Subcutaneous abdominal adipose tissue (tissue), 5 donors: ENCODE results near the gene TREH.
A peak's percentile ranks its signal among the peaks of the same experiment; 100 is the strongest.

Source experiments
- H3K27ac ChIP-seq: one replicate; pipeline ENCODE4 v1.7.0; 2013; ENCODE audit warnings: low read depth, mild to moderate bottlenecking, inconsistent platforms, low read length, moderate library complexity
- H3K27me3 ChIP-seq, 5 donors: one replicate each; pipeline ENCODE4 v1.7.0; 2013; ENCODE audit warnings: low read length in 5 of 5, inconsistent platforms in 1 of 5; ENCODE audit not compliant: control insufficient read depth in 5 of 5, insufficient read depth in 4 of 5
- H3K36me3 ChIP-seq, 5 donors: one replicate each; pipeline ENCODE4 v1.7.0; 2013; ENCODE audit warnings: low read length in 5 of 5; ENCODE audit not compliant: control insufficient read depth in 5 of 5, insufficient read depth in 5 of 5
- H3K4me1 ChIP-seq, 5 donors: one replicate each; pipeline ENCODE4 v1.7.0; 2013; ENCODE audit warnings: low read length in 5 of 5, mild to moderate bottlenecking in 3 of 5, moderate library complexity in 1 of 5; ENCODE audit not compliant: control insufficient read depth in 5 of 5, insufficient read depth in 5 of 5
- H3K4me3 ChIP-seq, 5 donors: one replicate each; pipeline ENCODE4 v1.7.0; 2013; ENCODE audit warnings: low read length in 5 of 5, low read depth in 1 of 5
- H3K9ac ChIP-seq, 5 donors: one replicate each; pipeline ENCODE4 v1.7.0; 2013; ENCODE audit warnings: low read length in 5 of 5, mild to moderate bottlenecking in 4 of 5, moderate library complexity in 3 of 5
- H3K9me3 ChIP-seq, 5 donors: one replicate each; pipeline ENCODE4 v1.7.0; 2013; ENCODE audit warnings: low read length in 5 of 5; ENCODE audit not compliant: control insufficient read depth in 5 of 5
- donor health status: healthy.
- donor health status: healthy.
- donor health status: healthy.
- donor health status: healthy.
- donor health status: healthy.

Gene TREH

DNA sequence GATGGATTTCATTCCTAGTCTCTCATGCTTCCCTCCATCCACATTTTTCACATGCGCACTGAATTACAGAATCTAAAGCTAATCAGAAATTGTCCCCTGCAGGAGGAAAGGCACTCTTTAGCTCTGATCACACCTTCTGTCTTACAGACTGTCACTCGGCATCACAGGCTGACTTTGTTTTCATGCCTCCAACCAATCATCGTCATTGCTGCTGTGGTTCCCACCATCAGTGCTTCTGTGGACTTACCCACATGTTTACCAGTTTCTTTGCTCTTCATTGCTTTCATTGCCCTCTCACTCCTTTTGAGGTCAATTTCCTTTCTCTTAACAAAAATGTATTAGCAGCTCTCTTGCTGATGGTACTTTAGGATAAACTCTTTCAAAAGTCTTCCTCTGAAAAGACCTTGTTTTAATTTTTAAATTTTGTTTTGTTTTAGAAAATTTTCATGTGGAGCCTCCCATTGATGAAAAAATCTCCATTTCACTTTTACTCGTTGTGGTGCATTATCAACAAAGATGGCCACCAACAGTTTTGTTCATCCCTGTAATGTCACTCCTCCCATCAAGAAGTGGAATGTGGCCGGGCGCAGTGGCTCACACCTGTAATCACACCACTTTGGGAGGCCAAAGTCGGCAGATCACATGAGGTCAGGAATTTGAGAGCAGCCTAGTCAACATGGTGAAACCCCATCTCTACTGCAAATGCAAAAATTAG lies 20.2 kb upstream of the TREH start:
- H3K4me3 ChIP-seq = no peak overlapping the region
- H3K9ac ChIP-seq = no peak overlapping the region
- H3K27ac ChIP-seq = no peak overlapping the region
- no peaks in the 10 kb centered on the region for H3K4me1 ChIP-seq
- H3K36me3 ChIP-seq = no peaks in the 10 kb centered on the region
- no peaks in the 10 kb centered on the region for H3K27me3 ChIP-seq
- peaks cover 0 to 7% (median 3%) of the 10 kb centered on the region in 5 donors for H3K9me3 ChIP-seq

DNA sequence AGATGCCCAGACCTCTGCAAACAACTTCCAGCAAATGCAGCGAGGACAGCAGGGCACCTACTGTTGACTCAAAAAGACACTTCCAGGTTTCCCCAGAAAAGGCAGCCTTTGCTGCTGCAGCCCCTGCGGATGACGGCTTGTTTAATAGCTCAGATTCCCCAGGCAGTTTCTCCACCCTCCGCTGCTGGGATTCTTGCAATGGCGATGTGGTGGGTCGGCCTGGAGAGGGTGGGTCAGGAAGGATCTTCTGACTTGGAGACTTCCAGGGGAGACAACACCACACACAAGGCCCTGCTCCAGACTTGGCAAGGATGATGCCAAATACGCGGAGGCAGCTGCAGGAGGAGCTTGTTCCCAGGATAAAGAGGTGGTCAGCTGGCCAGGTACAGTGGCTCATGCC lies 17.9 kb upstream of the TREH start:
- Histone ChIP-seq H3K9ac (no peak overlapping the region), H3K4me1 (peaks cover 0 to 8% (median 8%) of the 10 kb centered on the region in 5 donors), H3K36me3 (no peaks in the 10 kb centered on the region), H3K27ac (no peak overlapping the region), H3K9me3 (peaks cover 0 to 7% (median 3%) of the 10 kb centered on the region in 5 donors), H3K27me3 (no peaks in the 10 kb centered on the region), H3K4me3 (no peak overlapping the region)

DNA sequence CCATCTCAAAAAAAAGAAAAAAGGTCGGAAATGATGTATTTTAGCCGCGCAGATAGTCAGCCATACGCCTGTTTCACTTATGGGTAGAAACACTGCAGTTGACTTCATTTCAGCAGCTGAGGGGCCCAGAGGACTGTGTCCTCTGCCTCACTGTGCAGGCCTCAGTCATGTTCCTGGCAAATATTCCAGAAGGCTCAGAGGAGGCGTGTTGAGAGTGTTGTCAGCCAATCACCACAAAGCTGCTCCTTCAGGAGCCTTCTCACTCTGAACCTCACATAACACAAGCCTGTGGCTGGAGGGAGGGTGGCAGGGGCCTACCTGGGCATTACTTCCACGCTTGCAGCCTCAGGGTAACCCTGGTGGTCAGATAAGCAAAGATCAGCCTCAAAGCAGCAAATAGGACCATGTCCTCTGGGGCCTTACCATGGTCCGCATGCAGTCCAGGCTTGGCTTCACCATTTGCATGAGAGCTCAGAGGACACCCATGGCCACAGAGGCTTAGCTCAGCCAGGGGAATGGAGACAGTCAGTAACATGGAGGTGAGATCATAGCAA lies 17.3 kb upstream of the TREH start:
- H3K4me1 ChIP-seq = peaks cover 0 to 14% (median 13%) of the 10 kb centered on the region in 5 donors
- no peak overlapping the region for H3K27ac ChIP-seq
- no peaks in the 10 kb centered on the region for H3K36me3 ChIP-seq
- H3K4me3 ChIP-seq = no peak overlapping the region
- no peak overlapping the region for H3K9ac ChIP-seq
- no peaks in the 10 kb centered on the region for H3K27me3 ChIP-seq
- H3K9me3 ChIP-seq = peaks cover 0 to 7% (median 3%) of the 10 kb centered on the region in 5 donors

DNA sequence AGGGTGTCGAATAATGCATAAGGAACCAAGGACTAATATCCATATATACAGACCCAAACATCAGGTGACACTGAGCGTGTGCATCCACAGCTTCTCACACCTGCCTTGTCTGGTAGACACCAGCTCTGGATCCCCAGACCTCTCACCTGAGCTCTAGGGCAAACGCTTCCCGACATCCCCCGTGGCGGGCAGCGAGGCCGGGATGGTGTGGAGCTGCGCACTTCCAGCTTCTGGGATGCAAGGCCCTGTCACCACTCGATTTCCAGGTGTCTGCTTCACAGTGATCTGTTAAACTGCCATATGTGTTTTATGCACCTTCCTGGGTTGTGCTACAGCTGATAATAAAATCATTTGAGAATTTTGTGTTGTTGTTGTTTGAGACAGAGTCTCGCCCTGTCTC lies 15.3 kb upstream of the TREH start:
- H3K9me3 ChIP-seq = no peaks in the 10 kb centered on the region
- H3K27ac ChIP-seq = no peak overlapping the region
- H3K27me3 ChIP-seq = no peaks in the 10 kb centered on the region
- no peak overlapping the region for H3K4me3 ChIP-seq
- H3K36me3 ChIP-seq = no peaks in the 10 kb centered on the region
- peaks cover 2 to 25% (median 17%) of the 10 kb centered on the region in 5 donors for H3K4me1 ChIP-seq
- H3K9ac ChIP-seq = no peak overlapping the region

DNA sequence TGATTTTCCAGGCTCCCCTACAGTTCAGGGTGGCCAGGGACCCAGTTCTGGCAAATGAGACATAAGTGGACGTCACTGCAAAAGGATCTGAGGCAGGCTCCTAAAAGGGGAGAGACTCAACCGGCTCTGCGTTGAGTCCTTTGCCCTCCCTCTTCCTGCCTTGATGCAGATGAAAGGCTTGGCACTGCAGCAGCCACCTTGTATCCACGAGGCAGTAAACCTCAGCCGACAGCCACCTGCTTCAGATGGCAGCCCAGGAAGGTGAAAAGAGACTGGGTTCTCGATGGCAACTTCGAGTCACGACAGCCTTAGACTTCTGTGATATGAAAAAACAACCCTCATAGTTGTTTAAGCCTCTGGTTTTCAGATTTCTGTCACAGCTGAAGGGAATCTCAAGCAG lies 14.7 kb upstream of the TREH start:
- no peaks in the 10 kb centered on the region for H3K36me3 ChIP-seq
- H3K4me3 ChIP-seq = no peak overlapping the region
- no peak overlapping the region for H3K27ac ChIP-seq
- H3K27me3 ChIP-seq = no peaks in the 10 kb centered on the region
- no peaks in the 10 kb centered on the region for H3K9me3 ChIP-seq
- no peak overlapping the region for H3K9ac ChIP-seq
- H3K4me1 ChIP-seq = peaks cover 2 to 31% (median 20%) of the 10 kb centered on the region in 5 donors

DNA sequence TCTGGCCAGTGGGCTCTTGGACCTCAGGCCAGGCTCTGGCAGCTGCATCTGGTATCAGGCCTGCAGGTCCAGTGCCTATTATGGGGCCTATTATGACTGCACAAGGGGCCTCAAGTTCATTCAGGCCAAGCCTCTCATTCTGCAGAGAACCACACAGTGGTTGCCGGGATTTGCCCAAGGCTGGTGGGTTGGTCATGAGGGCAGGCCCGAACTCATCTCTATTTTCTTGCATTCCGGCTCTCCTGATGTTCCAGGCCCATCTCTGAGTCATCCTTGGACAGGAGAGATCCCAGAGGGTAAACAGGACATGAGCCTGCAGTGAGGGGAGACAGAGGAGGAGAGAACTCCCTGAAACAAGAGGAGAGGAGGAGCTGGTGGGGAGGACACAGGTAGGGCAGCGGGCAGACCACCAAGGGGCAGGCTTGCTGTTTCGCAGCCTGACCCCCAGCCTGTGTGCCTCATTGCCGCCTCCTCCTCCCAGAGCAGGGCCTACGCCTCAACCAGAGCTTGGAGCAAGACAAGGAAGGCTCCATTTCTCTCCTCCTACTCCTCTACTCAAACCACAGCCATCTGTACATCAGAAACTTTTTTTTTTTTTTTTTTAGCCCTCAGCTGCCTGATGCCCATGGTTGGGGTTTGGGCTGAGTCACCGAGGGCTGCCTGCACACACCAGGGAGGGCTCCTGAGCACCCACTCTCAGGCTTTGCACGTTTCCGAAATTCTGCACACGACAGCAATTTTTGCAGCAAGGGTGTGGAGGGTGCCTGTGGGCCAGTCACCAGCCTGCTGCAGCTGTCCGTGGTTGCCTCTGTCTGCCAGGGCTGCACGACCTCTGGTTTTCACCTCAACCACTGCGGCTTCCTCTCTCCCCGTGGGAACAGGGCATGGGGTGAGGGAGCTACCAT lies 12.7 kb upstream of the TREH start:
- H3K4me3 ChIP-seq = no peak overlapping the region
- peaks cover 2 to 31% (median 21%) of the 10 kb centered on the region in 5 donors for H3K4me1 ChIP-seq
- no peak overlapping the region for H3K27ac ChIP-seq
- H3K9me3 ChIP-seq = no peaks in the 10 kb centered on the region
- H3K9ac ChIP-seq = no peak overlapping the region
- no peaks in the 10 kb centered on the region for H3K36me3 ChIP-seq
- no peaks in the 10 kb centered on the region for H3K27me3 ChIP-seq

DNA sequence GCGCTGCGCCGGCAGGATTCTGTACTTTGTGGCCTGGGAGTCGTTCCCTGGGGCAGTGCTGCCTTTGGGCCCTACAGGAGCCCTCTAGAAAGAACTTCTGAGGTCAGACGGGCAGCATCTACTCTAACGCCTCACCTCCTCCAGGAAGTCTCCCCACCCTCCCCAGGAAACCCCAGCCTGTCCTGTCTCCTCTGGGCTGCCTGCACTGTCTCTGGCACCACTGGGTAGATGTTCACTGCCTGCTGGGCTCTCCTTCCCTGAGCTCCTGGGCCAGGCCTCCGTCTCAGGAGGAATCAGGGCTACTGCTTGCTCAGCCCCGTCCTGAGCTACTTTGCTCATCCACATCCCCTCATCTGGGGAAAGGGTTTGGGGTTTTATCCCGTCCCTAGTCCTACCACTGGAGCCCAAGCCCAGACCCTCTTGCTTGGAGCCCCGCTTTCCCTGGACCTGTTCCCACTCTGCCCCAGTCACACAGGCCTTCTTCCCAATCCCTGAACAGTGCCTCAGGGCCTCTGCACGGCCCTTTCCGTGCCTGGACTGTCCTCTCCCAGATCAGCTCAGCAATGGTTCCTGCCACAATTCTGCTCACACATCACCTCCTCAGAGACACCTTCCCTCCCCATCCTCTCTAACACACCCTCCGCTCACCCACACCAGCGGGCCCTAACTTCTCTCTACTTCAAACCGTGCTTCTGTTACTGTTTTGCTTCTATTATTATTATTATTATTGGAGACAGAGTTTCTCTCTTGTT lies 11.3 kb upstream of the TREH start:
- Histone ChIP-seq H3K27me3 (no peaks in the 10 kb centered on the region), H3K9ac (peak overlapping the region in 3 of 5 donors; percentile 28 to 59 (median 52)), H3K36me3 (no peaks in the 10 kb centered on the region), H3K4me1 (peaks cover 2 to 31% (median 21%) of the 10 kb centered on the region in 5 donors), H3K4me3 (peak overlapping the region in 2 of 5 donors; percentile 63 to 64), H3K27ac (no peak overlapping the region), H3K9me3 (no peaks in the 10 kb centered on the region)

DNA sequence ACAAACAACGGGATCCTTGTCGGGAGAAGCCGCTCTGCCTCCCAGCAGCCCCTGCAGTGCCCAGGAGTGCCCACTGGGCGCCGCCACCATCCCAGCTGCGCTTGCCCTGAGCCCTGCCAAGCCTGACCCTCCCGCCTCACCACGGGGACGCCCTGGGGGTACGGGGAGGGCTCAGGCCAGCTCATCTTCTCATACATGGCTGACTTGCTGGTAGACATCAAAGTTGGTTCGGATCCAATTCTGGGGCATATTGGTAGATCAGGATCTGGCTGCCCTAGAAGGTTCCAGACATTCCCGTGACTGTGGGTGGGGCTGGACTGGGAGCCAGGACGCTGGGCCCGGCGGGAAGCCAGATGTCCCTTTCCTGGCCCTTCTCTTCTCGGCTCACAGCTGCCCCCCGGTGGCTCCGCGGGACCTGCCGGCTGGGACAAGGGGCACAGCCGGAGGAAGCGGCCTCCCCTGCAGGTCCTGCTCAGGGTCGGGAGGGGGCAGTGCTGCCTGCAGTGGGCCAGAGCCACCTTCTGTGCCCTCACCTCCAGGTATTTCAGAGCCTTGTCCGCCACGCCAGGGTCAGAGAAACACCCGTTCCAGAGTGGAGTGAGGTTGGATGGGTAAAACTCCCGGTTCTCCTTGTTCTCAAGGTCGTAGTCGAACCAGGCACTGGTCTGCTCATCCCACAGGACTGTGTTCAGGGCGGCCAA lies 10.6 kb upstream of the TREH start:
- Histone ChIP-seq H3K9me3 (no peaks in the 10 kb centered on the region), H3K9ac (peak overlapping the region in 4 of 5 donors; percentile 27 to 75 (median 56)), H3K4me1 (peaks cover 2 to 31% (median 21%) of the 10 kb centered on the region in 5 donors), H3K4me3 (peak overlapping the region in 4 of 5 donors; percentile 55 to 65 (median 64)), H3K27ac (no peak overlapping the region), H3K36me3 (no peaks in the 10 kb centered on the region), H3K27me3 (no peaks in the 10 kb centered on the region)

DNA sequence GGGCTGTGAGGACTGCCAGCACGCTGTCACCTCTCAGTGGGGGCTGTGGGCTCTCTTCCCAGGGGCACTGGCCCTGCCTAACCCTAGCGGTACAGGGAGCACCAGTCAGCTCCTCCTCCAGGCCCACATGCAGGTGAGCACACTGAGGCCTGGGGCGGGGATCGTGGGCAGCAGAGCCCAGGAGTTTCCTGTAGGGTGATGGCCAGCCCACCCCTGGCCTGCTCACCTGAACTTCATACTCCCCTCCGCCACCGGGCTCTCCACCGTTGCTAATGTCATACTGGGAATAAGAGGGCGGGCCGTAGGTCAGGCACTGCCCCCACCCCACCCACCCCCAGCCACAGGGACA lies 10.0 kb upstream of the TREH start:
- Histone ChIP-seq H3K27ac (no peak overlapping the region), H3K4me1 (peaks cover 2 to 31% (median 21%) of the 10 kb centered on the region in 5 donors), H3K9ac (peak overlapping the region in 2 of 5 donors; percentile 25 to 30), H3K36me3 (no peaks in the 10 kb centered on the region), H3K27me3 (no peaks in the 10 kb centered on the region), H3K4me3 (peak overlapping the region in 3 of 5 donors; percentile 55 to 65 (median 63)), H3K9me3 (no peaks in the 10 kb centered on the region)
